Right ventricle myocardium superior (tissue), 1 donor: ENCODE measurements around the gene NSF. TPM values are rescaled to one million over a fixed set of nuclear protein-coding genes. Genes with fewer than 3 reads are reported as not detected.
"Not testable (repeated sequence)": the region's sequence is repeated elsewhere in the genome, so short reads cannot be mapped to it uniquely, and the experiment has no call there.

Experiments
- ATAC-seq: fragments of 200-7000 bp; cut with Tn5 transposase; one replicate; pipeline ENCODE4 v1.9.1; 2020; ENCODE audit warnings: mild to moderate bottlenecking; ENCODE audit not compliant: poor library complexity
- DNase-seq: peaks from one replicate; pipeline ENCODE4 v3.0.0-alpha.2; 2020
- intact Hi-C: fragments of 100-400 bp; cut with DNase I; formaldehyde crosslinking; loops from one replicate; pipeline ENCODE4 v1.11.2; 2022
- total RNA-seq: library from RNA; stranded (reverse); fragmentation: NEBNext Ultra II Directional; extraction: Animal tissue kit (Norgen Biotek cat#: 25700); gene quantifications from one replicate; pipeline ENCODE4 v1.2.1, GENCODE V29; 2021
- donor health status: DM: no; HTN: yes; CAD: no; lungs with severe emphysema.

NSF gene
- total RNA-seq, 1 donor from 2014 or later = 23.2 TPM

DNA sequence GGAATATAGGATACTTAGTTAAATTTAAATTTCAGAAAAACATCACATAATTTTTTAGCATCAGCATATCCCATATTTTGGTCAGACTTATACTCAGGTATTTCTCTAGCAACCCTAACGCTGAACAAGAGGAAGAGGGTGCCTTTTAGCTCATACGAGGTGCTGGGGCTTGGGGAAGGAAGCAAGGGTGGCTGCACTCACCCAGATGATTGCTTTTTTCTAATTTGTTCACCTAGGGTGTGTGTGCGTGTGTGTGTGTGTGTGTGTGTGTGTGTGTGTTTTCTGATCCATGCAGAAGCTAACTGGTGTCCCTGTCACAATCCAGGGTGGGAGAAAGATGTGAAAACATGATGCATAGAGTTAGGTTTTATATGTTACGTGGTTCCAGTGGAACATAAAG lies 146.9 kb downstream of the NSF start:
- no peak for DNase-seq
- no peak for ATAC-seq
- intact Hi-C loops = no loop called here

DNA sequence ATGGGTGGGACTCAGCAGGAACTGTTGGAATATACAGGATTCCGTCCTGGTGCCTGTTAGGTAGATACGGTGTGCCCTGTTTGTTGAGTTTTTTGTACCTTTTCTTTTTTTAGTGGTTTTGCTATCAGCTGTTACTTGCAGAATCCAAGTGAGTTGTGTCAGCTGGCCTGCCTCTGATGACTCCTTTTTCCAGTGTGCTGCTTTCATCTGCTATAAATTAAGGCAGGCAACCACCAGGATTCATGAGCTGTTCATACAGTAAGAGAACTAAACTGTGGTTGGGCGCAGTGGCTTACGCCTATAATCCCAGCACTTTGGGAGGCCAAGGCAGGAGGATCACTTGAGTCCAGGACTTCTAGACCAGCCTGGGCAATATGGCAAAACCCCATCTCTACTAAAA lies 148.1 kb downstream of the NSF start:
- no peak for DNase-seq
- ATAC-seq = no peak
- intact Hi-C loops = no loop called here

DNA sequence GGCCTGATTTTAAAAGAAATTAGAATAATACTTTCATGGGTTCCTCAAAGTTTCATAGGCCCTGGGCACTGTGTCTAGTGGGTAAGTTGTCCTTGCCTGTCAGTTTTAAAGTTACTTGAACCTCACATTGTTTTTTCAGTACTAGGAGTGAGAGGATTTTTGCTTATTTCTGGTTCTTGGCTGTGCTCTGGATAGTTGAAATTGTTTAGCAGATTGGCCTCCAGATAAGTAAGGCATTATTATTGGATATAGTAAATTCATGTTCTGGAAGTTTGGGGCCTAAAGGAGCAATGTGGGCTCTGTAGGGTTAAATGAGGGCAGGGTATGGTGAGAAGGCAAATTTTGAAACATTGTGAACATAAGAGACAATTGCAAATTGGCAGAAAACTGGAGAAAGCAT lies 149.5 kb downstream of the NSF start:
- intact Hi-C loops = no loop called here
- ATAC-seq (no peak), DNase-seq (no peak)

DNA sequence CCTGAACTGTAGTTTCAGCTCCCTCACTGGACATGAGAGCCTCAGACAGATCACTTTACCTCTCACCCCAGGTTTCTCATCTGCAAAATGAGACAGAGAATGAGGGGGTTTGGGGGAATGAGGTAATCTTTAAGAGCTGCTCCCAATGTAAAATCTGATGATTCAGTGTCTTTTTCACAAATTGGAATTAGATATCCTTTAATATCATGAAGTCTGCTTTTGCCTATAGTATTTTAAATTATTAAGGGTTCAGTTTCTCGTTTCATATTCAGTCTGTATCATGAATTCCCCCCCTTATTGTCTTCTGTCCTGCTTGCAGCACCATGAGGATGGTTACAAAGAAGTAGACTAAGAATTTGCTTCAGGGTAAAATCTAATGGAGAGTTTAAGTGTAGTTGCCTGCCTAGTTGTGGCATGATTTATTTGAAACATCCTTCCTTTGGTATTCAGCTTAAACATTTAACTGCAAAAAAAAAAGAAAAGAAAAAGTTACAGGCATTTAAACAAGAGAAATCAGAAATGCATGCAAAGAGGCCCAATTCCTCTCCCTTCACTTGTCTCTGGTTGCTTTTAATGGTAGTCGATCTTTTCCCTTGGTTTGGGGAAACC lies 150.8 kb downstream of the NSF start:
- DNase-seq = no peak
- intact Hi-C loops = no loop called here
- no peak for ATAC-seq

DNA sequence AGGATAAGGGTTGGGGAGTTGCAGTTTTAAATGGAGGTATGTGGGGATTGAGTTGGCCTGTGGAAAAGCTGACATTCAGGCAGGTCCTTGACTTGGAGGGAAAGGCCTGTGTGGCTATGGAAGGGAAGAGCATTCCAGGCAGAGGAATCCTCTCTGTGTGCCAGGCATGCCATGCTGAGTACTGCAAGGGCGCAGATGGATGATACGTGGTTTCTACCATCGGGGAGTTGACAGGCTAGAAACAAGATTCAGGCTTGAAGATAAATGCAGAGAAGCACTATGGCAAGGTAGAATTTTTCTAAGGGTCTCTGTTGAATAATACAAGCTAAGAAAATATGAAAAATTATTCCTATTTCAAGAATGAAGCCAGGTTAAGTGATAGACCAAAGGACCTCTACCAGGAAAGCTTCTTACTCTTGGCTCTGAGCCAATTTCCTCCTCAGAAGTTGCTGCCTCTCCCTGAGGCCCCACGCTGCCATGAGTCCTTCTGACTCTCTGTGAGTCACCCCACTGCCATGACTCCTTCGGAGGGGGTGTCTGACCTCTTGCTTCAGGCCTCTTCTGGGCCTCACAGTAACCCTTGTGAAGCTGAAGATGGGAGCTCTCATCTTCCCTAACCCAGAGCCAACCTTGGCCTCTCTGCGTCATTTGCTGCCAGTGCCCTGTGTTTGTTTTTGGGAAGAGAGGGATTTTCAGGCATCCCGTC lies 152.2 kb downstream of the NSF start:
- ATAC-seq (peak; percentile 87), DNase-seq (no peak)
- intact Hi-C loops = no loop called here

DNA sequence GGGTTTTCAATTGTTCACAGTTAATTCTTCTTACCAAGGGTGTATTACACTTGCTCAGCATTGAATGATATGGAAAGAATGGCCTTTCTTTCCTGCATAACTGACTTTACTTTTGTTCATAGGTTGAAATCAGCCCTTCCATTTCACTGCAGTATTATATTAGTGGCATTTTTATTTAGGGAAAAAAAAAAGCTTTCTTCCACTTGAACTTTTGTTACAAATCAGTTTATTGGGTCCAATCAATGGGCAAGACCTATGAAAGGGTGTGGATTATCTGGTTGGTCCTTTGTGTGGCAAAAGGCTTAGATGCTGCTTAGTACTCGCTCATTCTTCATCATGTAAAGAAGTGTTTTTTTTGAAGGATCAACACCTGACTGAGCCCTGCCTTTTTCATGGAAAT lies 154.0 kb downstream of the NSF start:
- ATAC-seq (no peak), DNase-seq (no peak)
- intact Hi-C loops = no loop called here

DNA sequence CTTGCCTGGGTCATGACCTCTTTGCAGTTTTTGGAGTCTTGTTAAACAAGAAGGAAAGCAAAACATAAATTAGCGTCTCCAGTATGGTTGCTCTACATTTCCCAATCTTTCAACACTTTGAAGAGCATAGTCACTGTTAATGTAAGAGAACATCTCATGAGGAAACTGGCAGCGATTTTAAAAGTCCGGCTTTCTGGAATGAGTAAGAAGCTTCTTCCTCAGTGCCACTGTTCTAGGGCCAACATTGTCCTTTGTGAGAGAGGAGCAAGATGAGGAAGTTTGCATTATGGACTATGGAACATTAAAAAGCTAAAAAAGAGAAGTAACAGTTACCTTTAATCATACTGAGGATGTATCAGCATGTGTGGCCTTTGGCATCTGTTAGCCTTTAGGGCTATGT lies 154.9 kb downstream of the NSF start:
- DNase-seq = no peak
- intact Hi-C loops = no loop called here
- no peak for ATAC-seq

DNA sequence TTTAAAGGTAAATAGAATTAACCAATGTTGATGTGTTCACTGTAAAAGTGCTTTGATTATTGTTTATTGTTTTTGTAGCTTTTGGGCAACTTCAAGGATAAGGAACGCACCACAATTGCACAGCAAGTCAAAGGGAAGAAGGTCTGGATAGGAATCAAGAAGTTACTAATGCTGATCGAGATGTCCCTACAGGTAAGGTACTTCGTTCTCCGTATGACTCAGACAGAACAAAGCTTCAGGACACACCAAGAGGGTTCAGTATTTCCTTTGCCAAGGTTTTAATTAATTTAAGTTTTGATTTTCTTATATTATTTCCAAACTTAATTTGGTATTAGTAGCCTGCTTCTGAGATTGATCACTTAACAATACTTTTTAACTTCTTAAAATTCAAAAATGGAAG lies 161.0 kb downstream of the NSF start:
- no peak for ATAC-seq
- no peak for DNase-seq
- intact Hi-C loops = no loop called here

DNA sequence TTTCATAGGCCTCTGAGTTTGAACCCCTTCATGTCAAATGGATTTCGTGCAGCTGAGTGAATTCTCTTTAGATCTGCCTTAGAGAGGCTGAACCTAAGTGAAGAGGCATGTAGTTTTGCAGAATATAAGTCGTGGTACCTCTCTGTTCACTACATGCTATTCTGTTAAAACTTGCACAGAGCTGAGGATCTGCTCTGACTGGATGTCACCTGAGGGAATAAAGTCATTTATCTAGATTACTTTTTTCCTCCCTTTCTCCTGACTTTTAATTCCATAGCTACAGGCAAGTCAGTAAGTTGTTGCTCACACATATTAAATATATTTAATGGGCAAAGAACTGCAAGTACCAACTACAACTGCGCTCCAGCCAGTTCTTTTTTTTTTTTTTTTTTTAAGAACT lies 163.3 kb downstream of the NSF start:
- intact Hi-C loops = no loop called here
- DNase-seq (no peak), ATAC-seq (no peak)

DNA sequence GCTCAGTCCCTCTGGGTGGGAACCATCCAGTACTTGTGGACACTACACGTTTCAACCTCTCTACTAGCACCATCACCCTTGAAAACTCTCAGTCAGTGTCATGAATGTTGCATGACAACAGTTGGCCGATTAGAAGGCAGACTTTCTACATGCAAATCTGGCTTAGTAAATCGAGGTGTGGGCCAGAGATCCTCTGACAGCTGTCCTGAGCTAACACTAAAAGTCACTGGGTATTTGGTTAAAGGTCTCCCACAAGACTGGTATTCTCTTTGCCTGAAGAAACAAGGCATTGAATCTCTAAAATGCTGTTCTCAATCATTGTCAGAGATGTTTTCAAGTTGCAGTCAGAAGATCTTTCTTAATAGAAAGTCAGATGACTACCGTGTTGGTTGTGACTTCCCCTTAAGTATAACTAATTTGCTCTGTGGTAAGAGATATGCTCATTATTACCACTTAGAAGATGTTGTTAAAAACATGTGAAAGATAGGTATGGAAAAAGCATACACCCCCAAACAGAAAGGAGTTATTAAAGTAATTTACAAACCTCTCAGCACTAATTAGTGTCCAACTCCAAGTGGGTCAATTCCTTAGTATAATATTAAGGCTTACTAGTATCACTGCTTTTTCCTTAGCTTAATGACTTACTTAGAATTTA lies 165.7 kb downstream of the NSF start:
- no peak for ATAC-seq
- DNase-seq = no peak
- intact Hi-C loops = no loop called here

DNA sequence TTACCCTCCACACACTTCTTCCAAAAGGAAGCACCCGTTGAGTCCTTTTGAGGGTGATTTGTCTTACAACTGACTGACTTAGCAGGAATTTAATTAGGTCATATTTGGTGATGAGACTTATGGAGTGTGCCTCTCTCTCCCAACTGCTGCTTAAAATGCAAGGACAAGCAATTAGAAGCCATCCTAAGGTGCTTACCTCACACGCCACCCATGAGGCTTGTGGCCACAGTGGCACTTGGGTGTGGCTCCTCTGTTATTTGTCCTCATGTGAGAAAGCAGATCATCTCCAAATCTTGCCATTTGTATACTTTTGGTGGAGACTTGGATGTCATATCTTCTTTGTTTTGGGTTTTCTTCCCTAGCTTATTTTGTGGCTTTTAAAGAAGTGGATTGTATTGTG lies 166.4 kb downstream of the NSF start:
- ATAC-seq = no peak
- intact Hi-C loops = no loop called here
- no peak for DNase-seq

DNA sequence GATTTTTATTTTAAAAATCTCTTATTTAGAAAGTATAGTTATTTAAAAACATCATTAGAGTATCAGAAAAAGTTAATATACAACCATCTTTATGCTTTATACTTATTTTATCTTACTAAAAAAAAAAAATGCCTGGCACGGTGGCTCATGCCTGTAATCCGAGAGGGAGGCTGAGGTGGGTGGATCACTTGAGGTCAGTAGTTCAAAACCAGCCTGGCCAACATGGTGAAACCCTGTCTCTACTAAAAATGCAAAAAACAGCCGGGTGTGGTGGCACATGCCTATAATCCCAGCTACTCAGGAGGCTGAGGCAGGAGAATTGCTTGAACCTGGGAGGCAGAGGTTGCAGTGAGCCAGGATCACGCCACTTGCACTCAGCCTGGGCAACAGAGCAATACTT lies 167.1 kb downstream of the NSF start:
- intact Hi-C loops, ATAC-seq, DNase-seq: not testable (repeated sequence)

DNA sequence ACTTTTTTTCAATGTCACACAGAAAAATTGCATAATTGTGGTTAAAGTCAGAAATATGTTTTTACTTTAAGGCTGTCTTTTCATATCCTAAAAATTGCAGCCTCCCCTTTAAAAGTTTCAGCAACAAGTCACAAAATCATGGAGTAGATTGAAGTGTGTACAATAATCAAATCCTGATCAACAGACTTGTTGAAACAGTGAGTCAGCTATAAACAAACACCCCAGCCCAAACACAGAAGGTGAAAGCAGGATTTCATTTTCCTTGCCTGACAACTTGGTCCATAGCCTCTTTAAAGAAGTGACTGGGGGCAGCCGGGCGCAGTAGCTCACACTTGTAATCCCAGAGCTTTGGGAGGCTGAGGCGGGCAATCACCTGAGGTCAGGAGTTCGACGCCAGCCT lies 168.1 kb downstream of the NSF start:
- intact Hi-C loops = no loop called here
- DNase-seq = no peak
- ATAC-seq = no peak

DNA sequence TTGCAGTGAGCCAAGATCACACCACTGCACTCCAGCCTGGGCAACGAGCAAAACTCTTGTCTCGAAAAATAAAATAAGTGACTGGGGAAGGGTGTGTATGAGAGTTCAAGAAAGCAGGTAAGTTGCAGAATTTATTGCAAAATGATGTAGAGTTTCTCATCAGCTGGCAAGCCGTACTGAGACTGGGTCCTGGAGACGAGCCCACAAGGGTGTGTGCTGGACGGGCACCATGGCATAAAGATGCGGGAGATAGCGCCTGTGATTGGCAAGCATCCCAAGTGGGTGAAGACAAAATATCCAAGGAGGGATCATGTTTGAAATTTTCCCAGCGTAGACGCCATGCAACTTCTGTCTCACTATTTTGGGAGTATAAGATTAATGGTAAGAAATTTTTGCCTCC lies 168.7 kb downstream of the NSF start:
- intact Hi-C loops = no loop called here
- no peak for ATAC-seq
- DNase-seq = no peak

DNA sequence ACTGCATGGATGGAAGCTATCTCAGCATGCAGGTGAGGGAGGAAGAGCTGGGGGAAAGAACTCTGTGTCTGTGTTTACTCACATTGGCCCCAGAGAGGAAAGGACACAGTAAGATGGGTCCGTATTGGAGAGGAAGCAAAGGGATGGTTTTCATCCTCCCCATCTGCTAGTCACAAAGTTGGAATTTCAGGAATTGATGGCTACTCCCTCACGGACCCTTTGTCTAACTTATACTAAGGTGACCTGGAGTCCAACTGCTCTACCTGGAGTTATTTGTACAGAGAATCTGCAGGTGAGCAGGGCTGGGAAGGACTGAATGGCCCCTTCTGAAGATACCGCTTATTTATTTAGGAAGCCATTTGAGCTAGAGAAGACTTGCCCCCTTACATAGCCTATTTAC lies 172.9 kb downstream of the NSF start:
- intact Hi-C loops = no loop called here
- DNase-seq (no peak), ATAC-seq (no peak)

DNA sequence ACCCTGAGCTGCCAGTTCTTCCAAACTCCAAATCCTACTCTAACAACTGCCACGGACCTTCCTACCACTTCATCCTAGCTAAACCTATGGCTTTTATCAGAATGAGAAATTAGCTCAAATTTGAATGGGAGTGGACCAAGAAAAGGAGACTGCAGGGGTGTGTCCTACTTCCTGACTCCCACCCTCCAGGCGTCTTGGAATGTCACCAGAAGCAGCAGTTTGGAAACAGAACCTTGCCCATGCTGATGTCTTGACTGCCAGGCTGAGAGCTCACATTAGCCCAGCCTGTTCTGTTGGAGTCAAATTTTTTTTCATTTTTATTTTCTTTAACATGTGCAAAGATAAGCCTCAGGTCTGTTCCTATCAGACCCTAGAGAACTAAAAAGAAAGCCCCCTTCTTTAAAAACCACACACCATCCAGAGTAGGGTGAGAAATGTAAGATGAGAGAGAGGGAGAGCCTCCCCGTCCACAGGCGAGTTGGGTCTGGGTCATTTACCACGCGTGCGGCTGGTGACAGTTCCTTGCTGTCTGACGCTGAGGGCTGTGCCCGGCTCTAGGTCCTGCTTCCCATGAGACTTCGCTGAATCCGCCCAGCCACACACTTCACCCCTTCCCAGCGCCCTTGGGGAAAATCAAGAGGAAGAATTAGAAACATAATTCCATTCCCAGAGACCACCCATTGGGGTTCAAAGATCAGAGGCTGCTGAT lies 173.7 kb downstream of the NSF start:
- intact Hi-C loops = no loop called here
- no peak for ATAC-seq
- no peak for DNase-seq

DNA sequence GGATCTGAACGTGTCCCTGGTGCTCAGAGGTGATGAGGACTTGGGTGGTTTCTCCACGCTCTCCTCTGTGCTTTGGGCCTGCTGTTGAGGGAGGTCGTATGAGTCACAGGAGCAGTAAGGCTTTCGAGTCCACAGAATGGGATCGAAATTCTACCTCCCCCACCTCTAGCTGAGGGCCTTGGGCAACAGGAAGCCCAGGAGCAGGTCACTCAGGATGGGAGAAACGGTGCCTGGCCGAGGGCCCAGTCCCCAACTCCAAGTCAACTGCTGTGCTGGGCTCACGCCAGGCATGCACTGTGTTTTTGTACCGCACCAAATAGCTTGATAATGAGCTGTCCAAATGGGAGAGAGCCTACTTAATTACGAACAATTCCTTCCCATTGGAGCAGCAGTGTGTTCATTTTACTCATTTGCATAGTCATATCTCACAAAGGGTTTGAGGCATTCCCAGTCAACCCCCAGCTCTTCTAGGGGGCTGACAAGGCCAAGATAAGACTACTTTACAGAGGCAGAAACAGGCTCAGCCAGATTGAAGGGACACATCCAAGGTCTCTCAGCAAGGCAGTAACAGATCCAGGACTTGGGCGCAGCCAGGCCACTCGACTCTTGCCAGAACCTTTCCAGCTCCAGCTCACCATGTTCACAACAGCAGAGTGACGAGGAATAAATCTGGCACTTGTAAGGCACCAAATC lies 174.4 kb downstream of the NSF start:
- ATAC-seq = peak; percentile 89
- DNase-seq = peak; percentile 84
- intact Hi-C loops = no loop called here

DNA sequence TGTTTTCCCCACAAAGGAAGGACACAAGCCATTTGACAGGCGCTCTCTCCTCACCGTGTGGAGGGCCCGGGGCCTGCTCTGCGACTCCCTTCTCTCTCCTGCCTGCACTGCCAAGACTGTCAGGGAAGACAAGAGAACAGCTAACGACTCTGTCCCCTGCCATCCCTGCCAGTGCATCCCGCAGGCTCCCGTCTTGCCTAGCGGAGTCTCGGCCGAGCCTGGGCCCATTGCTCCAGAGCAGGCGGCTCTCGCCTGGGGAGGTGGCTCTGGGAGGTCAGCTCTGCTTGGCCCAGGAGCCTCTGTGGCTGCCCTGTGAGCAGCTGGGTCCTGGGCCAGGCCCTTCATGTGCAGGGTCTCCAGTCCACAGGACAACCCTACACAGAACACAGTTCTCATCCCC lies 175.0 kb downstream of the NSF start:
- peak; percentile 21 for ATAC-seq
- intact Hi-C loops = no loop called here
- DNase-seq = no peak
